Thymus (tissue), 11 donors: Measurements from ENCODE around the gene PLD2. TPM values are rescaled to one million over a fixed set of nuclear protein-coding genes. Genes with fewer than 3 reads are reported as not detected.

Experiments
- DNase-seq, 9 donors: peaks; one replicate each; pipeline ENCODE4 v3.0.0-alpha.2; 2013; ENCODE audit warnings: low spot score in 9 of 9, low read depth in 6 of 9, missing footprints in 1 of 9
- H3K27ac ChIP-seq, 2 donors: one replicate each; pipeline ENCODE4 v1.5.1; 2013; ENCODE audit warnings: control low read depth in 1 of 2, low read depth in 1 of 2, low read length in 1 of 2, mild to moderate bottlenecking in 1 of 2, moderate library complexity in 1 of 2
- H3K27me3 ChIP-seq, 2 donors: one replicate each; pipeline ENCODE4 v1.5.1; 2013; ENCODE audit warnings: low read length in 1 of 2; ENCODE audit not compliant: control insufficient read depth in 2 of 2, insufficient read depth in 1 of 2
- H3K36me3 ChIP-seq, 2 donors: one replicate each; pipeline ENCODE4 v1.5.1; 2013; ENCODE audit warnings: low read length in 1 of 2, mild to moderate bottlenecking in 1 of 2, moderate library complexity in 1 of 2; ENCODE audit not compliant: control insufficient read depth in 2 of 2, insufficient read depth in 2 of 2
- H3K4me1 ChIP-seq, 2 donors: one replicate each; pipeline ENCODE4 v1.5.1; 2013; ENCODE audit warnings: low read length in 2 of 2; ENCODE audit not compliant: control insufficient read depth in 2 of 2, insufficient read depth in 2 of 2
- H3K4me3 ChIP-seq, 2 donors: one replicate each; pipeline ENCODE4 v1.5.1; 2013; ENCODE audit warnings: low read length in 2 of 2, control low read depth in 1 of 2, mild to moderate bottlenecking in 1 of 2
- H3K9me3 ChIP-seq, 2 donors: one replicate each; pipeline ENCODE4 v1.5.1; 2013; ENCODE audit warnings: low read length in 1 of 2, mild to moderate bottlenecking in 1 of 2; ENCODE audit not compliant: control insufficient read depth in 2 of 2, insufficient read depth in 1 of 2
- WGBS: extraction: QIAGEN DNeasy Blood & Tissue Kit; methylation state at CpG from one replicate; pipeline ENCODE4 v1.1.7; 2013; 5-methylcytosine and 5-hydroxymethylcytosine counted together
- polyA plus RNA-seq: library from polyadenylated mRNA; stranded (reverse); fragments of 200-250 nt; gene quantifications from one replicate; pipeline ENCODE4 v1.2.3, GENCODE V29; 2013
- total RNA-seq: library from RNA; stranded (reverse); fragments of 120-200 nt; gene quantifications from one replicate; pipeline ENCODE4 v1.2.4, GENCODE V29; 2013
- donor health status: healthy.

Gene PLD2
- total and polyA plus RNA-seq, 2 donors = 14.5 to 30.7 TPM

DNA sequence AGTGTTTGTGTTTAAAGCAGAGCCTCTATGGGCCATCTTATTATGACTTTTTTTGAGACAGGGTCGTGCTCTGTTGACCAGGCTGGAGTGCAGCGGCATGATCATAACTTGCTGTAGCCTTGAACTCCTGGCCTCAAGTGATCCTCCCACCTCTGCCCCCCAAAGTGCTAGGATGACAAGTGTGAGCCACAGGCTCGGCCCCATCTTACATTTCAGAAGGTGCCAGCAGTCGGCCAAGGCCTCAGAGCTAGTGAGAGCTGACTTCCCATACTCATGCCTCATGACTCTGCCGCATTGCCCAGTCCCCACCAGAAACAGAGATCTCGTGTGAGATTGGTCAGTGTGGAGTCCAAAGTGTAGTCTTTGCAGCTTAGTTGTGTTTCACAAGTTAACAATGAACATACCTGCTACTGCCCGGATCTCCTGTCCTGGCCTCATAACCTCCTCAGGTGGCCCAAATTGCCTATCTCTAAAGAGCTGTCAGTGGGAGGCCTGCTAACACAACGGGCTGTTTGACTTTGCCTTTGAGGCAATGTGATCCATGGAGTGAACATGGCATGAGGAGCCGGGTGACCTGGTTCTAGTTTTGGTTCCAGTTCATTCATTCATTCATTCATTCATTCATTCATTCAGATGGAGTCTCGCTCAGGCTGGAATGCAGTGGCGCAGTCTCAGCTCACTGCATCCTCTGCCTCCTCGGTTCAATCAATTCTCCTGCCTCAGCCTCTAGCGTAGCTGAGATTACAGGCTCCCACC is 39.9 kb downstream of the PLD2 start:
- Histone ChIP-seq H3K9me3 (no peaks in the 10 kb centered on the region), H3K27ac (no peak overlapping the region), H3K4me3 (no peak overlapping the region), H3K4me1 (peaks cover 0 to 7% of the 10 kb centered on the region in 2 donors), H3K36me3 (no peaks in the 10 kb centered on the region), H3K27me3 (no peaks in the 10 kb centered on the region)
- no peak for DNase-seq
- WGBS = 92% methylated on average over 13 of the region's 13 CpGs

DNA sequence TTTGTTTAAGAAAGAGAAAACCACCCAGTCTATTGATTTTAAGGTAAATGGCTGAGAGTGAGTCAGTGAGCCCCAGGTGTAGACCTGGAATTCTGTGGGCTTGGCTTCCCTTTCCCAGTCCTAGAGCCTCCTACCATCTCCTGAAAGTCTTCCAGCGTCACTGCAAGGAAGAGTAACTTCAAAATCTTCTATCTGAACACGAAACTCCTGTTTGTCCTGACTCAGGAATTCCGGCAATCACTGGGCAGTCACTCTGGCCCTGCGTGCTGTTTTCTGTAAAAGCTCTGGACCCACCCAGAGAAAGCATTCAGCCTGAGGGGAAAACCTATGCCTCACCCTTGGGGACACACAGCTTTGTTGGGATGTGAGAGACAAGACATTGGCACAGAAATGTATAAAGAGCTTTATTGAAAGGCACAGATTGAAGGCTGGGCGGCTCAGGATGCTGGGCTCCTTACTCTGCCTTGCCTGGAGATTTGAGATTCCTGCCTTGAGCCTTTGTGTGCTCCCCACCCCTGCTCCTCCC is 42.1 kb downstream of the PLD2 start:
- peaks cover 0 to 17% of the 10 kb centered on the region in 2 donors for H3K4me1 ChIP-seq
- WGBS = 96% methylated on average over 5 of the region's 5 CpGs

DNA sequence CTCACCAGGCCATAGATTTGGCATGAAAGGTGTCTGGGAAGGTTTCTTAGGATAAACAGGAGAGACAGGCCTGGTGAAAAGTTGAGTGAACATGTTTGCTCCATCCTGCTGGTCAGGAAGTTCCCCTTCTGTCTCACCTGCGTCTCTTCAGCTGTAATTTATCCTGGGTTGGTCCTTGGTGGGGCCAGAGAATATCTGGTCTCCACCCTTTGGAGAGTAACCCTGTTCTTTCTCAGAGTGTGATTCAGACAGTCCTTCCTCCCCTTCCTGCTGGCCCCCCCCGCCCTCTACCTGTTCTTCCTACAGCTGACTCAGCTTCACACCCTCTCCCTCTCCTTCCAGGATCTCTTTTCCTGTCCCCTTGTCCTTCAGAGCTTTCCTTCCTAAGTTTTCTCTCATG is 43.3 kb downstream of the PLD2 start:
- peaks cover 0 to 18% of the 10 kb centered on the region in 2 donors for H3K4me1 ChIP-seq
- peaks cover 0 to 11% of the 10 kb centered on the region in 2 donors for H3K9me3 ChIP-seq
- no peaks in the 10 kb centered on the region for H3K36me3 ChIP-seq
- DNase-seq = no peak
- H3K27ac ChIP-seq = peak overlapping the region; percentile 59 to 68
- whole genome bisulfite sequencing = 95% methylated on average over 2 of the region's 2 CpGs
- no peak overlapping the region for H3K4me3 ChIP-seq
- H3K27me3 ChIP-seq = no peaks in the 10 kb centered on the region

More for the DNA sequence above, 42.1 kb downstream of the PLD2 start:
- peak in 1 of 9 donors; percentile 13 for DNase-seq
- Histone ChIP-seq H3K4me3 (no peak overlapping the region), H3K27me3 (no peaks in the 10 kb centered on the region), H3K27ac (peak overlapping the region; percentile 59 to 81), H3K36me3 (no peaks in the 10 kb centered on the region), H3K9me3 (peaks cover 0 to 11% of the 10 kb centered on the region in 2 donors)

DNA sequence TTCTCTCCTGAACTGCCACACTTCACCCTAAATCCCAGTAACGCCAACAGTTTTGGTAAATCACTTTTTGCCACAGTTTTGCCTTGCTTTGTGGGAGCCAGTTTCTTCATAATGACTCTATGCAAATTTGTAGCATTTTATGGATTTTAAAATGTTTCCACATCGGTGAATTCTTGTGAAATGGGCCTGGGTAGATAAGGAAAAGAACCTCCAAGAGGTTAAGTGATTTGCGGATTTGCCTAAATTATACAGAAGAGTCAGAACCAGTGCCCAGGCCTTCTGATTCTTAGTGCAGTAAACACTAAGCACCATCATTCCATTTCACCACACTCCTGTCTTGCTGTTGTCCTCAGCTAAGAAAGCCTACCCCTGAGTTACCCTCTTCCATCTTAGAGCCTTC is 44.1 kb downstream of the PLD2 start:
- no peaks in the 10 kb centered on the region for H3K27me3 ChIP-seq
- H3K36me3 ChIP-seq = no peaks in the 10 kb centered on the region
- WGBS = 88% methylated on average over 3 of the region's 3 CpGs
- no peak overlapping the region for H3K4me3 ChIP-seq
- H3K9me3 ChIP-seq = peaks cover 0 to 11% of the 10 kb centered on the region in 2 donors
- H3K27ac ChIP-seq = peak overlapping the region in 1 of 2 donors; percentile 76
- peaks cover 0 to 20% of the 10 kb centered on the region in 2 donors for H3K4me1 ChIP-seq
- no peak for DNase-seq

DNA sequence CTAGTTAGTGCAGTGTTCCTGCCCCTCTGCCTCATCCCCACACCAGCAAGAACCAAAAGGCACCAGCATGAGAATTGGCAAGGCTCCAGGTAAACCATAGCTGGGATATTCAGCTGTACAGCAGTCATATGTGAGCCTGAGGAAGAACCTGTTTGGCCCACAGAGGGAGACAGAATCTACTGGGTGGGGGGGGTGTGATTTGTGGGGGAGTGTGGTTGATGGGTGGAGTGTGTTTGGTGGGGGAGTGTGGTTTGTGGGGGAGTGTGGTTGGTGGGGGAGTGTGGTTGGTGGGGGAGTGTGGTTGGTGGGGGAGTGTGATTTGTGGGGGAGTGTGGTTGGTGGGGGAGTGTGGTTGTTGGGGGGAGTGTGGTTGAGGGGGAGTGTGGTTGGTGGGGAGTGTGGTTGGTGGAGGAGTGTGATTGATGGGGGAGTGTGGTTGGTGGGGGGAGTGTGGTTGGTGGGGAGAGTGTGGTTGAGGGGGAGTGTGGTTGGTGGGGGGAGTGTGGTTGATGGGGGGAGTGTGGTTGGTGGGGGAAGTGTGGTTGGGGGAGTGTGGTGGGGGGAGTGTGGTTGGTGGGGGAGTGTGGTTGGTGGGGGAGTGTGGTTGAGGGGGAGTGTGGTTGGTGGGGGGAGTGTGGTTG is 45.7 kb downstream of the PLD2 start:
- Histone ChIP-seq H3K27ac (peak overlapping the region in 1 of 2 donors; percentile 39), H3K36me3 (no peaks in the 10 kb centered on the region), H3K27me3 (no peaks in the 10 kb centered on the region), H3K9me3 (peaks cover 0 to 11% of the 10 kb centered on the region in 2 donors), H3K4me3 (no peak overlapping the region), H3K4me1 (peaks cover 0 to 18% of the 10 kb centered on the region in 2 donors)
- no peak for DNase-seq

DNA sequence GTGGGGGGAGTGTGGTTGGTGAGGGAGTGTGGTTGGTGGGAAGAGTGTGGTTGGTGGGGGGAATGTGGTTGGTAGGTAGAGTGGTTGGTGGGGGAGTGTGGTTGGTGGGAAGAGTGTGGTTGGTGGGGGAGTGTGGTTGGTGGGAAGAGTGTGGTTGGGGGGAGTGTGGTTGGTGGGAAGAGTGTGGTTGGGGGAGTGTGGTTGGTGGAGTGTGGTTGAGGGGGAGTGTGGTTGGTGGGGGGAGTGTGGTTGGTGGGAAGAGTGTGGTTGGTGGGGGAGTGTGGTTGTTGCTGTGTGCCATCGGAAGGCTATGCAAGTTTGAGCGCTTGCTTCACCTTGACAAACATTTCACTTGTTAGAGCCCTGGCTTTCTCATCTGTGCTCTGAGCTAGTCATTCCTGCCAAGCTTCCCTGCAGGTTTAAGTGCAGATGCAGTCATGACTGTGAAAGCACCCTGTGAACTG is 46.3 kb downstream of the PLD2 start:
- DNase-seq = no peak
- H3K4me3 ChIP-seq = no peak overlapping the region
- no peaks in the 10 kb centered on the region for H3K27me3 ChIP-seq
- WGBS = 41% methylated on average over 2 of the region's 2 CpGs
- H3K27ac ChIP-seq = peak overlapping the region; percentile 39 to 67
- no peaks in the 10 kb centered on the region for H3K36me3 ChIP-seq
- H3K4me1 ChIP-seq = peaks cover 0 to 18% of the 10 kb centered on the region in 2 donors
- peaks cover 0 to 11% of the 10 kb centered on the region in 2 donors for H3K9me3 ChIP-seq

DNA sequence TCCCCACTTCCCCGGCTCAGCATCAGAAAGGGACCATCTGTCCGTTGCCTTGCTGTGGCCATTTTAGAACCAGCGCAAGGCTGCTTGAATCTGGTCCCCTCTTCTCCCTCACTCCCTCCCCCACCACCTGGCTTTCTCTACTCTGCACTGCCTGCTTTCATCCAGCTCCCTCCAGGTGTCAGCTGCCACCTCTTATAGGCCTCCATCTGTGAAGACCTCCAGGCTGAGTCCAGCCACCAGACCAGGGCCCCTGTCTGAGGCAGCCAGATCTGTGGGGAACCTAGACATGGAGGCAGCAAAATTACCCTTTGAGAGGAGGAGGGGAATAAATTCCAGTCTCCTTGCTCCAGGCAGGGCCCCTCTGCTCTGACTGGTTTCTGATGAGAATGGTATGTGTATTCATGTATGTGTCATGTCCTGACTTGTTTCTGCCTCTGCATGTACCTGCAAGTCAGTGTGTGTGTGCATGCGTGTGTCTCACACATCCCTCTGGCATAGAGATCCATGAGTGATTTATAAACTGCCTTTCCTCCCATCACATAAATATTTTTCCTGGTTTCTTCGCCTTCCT is 47.2 kb downstream of the PLD2 start:
- peaks cover 0 to 22% of the 10 kb centered on the region in 2 donors for H3K4me1 ChIP-seq
- no peaks in the 10 kb centered on the region for H3K36me3 ChIP-seq
- no peaks in the 10 kb centered on the region for H3K27me3 ChIP-seq
- H3K4me3 ChIP-seq = no peak overlapping the region
- peaks cover 0 to 11% of the 10 kb centered on the region in 2 donors for H3K9me3 ChIP-seq
- DNase-seq = peak in 1 of 9 donors; percentile 25
- H3K27ac ChIP-seq = peak overlapping the region; percentile 67 to 70
- 95% methylated on average over 5 of the region's 5 CpGs for WGBS

DNA sequence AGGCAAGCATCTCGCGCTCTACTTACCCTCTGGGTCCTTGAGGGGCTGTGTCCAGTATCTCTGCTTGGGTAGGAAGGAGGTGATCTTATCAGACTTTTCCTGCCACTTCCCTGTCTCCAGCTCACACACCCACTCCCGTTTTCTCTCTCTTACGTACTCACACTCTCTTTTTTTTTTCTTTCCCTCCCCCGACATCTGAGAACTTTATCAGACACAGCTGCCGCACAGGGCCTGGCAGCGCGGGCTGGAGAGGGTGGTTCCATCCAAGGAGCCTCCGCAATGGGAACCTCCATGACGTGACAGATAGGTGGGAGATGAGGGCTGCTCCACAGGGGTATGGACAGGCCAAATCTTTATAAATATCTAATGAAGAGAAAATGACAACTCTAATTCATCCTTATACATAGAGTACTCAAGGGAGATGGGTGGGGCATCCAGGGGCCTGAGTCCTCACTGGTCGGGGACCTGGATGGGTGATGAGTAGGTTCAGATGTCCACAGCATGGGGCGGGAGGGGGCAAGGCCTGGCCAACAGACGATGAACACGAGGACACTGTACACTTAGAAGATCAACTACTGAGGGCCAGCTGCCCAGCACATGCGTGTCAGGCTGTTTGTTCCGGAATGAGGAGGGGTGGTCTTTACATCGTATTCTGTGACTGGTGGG is 49.5 kb downstream of the PLD2 start:
- H3K4me1 ChIP-seq = peaks cover 0 to 24% of the 10 kb centered on the region in 2 donors

More for the DNA sequence above, 49.5 kb downstream of the PLD2 start:
- DNase-seq = no peak
- Histone ChIP-seq H3K27ac (no peak overlapping the region), H3K27me3 (no peaks in the 10 kb centered on the region), H3K9me3 (peaks cover 0 to 11% of the 10 kb centered on the region in 2 donors), H3K4me3 (no peak overlapping the region), H3K36me3 (peaks cover 0 to 3% of the 10 kb centered on the region in 2 donors)
- 97% methylated on average over 17 of the region's 17 CpGs for WGBS
